Gastroesophageal sphincter (tissue), 3 donors: ENCODE results near the gene TFAP2E.

ENCODE experiments used
- EP300 ChIP-seq: sonication (generic); formaldehyde crosslinking; IDR thresholded peaks from one replicate; pipeline ENCODE4 v1.6.1; 2017; ENCODE audit warnings: antibody characterized with exemption, mild to moderate bottlenecking
- POLR2A ChIP-seq, 2 donors: fragments of 450-650 bp; IDR thresholded peaks; one replicate each; pipeline ENCODE4 v1.6.1; 2017; ENCODE audit warnings: antibody characterized with exemption in 2 of 2, mild to moderate bottlenecking in 2 of 2, moderate library complexity in 1 of 2
- POLR2AphosphoS5 ChIP-seq: sonication (generic); formaldehyde crosslinking; IDR thresholded peaks from one replicate; pipeline ENCODE4 v1.6.1; 2017; ENCODE audit warnings: antibody characterized with exemption
- TF ChIP-seq, protein P1 (sequence below), 4 experiments: fragments of 200-600 bp in 2 of 4; fragments of 450-650 bp in 2 of 4; sonication (generic) in 1 of 4; IDR thresholded peaks; one replicate each; pipeline ENCODE4 v1.5.1; 2017 to 2019; ENCODE audit warnings: antibody characterized with exemption in 4 of 4, mild to moderate bottlenecking in 2 of 4, moderate library complexity in 2 of 4

DNA sequence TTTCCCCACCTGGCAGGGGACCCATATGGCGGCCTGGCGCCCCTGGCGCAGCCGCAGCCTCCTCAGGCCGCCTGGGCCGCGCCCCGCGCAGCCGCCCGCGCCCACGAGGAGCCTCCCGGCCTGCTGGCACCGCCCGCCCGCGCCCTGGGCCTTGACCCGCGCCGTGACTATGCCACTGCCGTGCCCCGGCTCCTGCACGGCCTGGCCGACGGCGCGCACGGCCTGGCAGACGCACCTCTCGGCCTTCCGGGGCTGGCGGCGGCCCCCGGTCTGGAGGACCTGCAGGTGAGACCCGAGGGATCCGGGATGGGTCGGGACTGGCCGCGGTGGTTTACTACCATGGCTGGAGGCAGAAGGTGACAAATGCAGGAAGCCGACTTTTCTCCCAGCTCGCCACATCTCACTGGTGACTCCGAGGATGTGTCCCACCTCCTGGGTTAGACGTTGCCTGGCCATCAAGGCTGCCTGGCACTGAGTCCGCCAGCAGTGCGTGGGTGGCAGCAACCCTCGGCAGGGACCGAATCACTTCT is 1.1 kb downstream of the TFAP2E start:
- no peak for TF ChIP-seq POLR2A (IDR thresholded peaks at IDR 0.05)
- TF ChIP-seq, protein P1, sequence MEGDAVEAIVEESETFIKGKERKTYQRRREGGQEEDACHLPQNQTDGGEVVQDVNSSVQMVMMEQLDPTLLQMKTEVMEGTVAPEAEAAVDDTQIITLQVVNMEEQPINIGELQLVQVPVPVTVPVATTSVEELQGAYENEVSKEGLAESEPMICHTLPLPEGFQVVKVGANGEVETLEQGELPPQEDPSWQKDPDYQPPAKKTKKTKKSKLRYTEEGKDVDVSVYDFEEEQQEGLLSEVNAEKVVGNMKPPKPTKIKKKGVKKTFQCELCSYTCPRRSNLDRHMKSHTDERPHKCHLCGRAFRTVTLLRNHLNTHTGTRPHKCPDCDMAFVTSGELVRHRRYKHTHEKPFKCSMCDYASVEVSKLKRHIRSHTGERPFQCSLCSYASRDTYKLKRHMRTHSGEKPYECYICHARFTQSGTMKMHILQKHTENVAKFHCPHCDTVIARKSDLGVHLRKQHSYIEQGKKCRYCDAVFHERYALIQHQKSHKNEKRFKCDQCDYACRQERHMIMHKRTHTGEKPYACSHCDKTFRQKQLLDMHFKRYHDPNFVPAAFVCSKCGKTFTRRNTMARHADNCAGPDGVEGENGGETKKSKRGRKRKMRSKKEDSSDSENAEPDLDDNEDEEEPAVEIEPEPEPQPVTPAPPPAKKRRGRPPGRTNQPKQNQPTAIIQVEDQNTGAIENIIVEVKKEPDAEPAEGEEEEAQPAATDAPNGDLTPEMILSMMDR (IDR thresholded peaks at IDR 0.05): no peak
- no peak for TF ChIP-seq EP300
- TF ChIP-seq POLR2AphosphoS5: no peak
